Measurements from ENCODE around the gene TMTC2.

Gene TMTC2

DNA sequence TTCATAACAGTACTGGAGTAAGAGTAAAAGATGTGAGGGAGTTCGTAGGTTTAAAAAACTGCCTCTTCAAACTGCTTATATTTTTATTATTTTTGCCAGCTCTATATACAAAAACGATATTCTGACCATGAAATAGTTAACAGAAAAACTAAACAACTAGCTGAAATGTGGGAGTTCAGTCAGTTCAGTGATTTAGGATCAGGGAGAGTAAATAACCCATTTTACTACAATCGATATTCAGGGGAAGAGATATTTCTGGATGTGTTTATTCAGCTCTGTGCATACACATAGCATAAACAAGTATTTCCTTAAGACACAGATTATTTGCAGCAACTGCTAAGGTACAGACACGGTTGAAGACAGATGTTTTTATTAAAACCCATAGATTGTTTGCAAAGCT is 470.9 kb downstream of the TMTC2 start:
- CTCF ChIA-PET: interaction anchor here (1.2 to 1.3 kb wide), 3 partner anchors 9 to 17 kb away, joined by 3 read pairs; no protein-coding TSS in a partner anchor
- DNase-seq (ENCODE audit: extremely low spot score): no peak
- POLR2A ChIA-PET: no interaction called here
- TF ChIP-seq, protein P1, sequence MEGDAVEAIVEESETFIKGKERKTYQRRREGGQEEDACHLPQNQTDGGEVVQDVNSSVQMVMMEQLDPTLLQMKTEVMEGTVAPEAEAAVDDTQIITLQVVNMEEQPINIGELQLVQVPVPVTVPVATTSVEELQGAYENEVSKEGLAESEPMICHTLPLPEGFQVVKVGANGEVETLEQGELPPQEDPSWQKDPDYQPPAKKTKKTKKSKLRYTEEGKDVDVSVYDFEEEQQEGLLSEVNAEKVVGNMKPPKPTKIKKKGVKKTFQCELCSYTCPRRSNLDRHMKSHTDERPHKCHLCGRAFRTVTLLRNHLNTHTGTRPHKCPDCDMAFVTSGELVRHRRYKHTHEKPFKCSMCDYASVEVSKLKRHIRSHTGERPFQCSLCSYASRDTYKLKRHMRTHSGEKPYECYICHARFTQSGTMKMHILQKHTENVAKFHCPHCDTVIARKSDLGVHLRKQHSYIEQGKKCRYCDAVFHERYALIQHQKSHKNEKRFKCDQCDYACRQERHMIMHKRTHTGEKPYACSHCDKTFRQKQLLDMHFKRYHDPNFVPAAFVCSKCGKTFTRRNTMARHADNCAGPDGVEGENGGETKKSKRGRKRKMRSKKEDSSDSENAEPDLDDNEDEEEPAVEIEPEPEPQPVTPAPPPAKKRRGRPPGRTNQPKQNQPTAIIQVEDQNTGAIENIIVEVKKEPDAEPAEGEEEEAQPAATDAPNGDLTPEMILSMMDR (IDR thresholded peaks at IDR 0.05; ENCODE audit: control extremely low read depth, extremely low read depth, low read depth, missing control alignments): no peak

- CTCF ChIA-PET: interaction anchor here (0.6 to 1.2 kb wide), 2 partner anchors 18 to 667 kb away, joined by 3 read pairs; no protein-coding TSS in a partner anchor
- DNase-seq (ENCODE audit: extremely low spot score): no peak
- POLR2A ChIA-PET: no interaction called here
- TF ChIP-seq, protein P1 (IDR thresholded peaks at IDR 0.05; ENCODE audit: control extremely low read depth, extremely low read depth, low read depth, missing control alignments): no peak
Measured at GRCh38 chr12:83158613-83159207, 472.0 kb downstream of the TMTC2 start.

DNA sequence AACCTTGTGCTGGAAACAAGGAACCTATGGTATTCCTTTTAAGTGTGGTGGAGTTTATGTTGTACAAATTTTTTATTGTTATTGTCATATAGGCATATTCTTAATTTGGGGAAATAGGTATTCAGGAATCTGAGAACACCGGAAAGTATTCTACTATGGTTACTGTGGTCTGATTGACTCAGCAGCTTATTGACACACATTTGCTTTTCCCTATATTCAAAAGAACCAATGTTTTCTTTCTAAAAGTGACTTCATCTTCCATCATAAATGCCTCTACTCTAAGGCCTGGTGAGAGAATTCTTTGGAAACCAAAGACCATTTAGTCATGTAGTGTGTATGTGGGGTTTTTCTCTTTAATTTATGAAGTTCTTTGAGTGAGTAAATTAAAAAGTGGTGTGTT is 474.8 kb downstream of the TMTC2 start:
- TF ChIP-seq, protein P1 (IDR thresholded peaks at IDR 0.05; ENCODE audit: control extremely low read depth, extremely low read depth, low read depth, missing control alignments): no peak
- no peak for DNase-seq (ENCODE audit: extremely low spot score)
- ChIA-PET CTCF (interaction anchor here (1.6 kb wide), 1 partner anchor 10 kb away, joined by 3 read pairs; no protein-coding TSS in a partner anchor), POLR2A (no interaction called here)

GRCh38 chr12:83168751-83169150 is 482.0 kb downstream of the TMTC2 start:
- ChIA-PET CTCF (no interaction called here), POLR2A (no interaction called here)
- TF ChIP-seq, protein P1 (IDR thresholded peaks at IDR 0.05; ENCODE audit: control extremely low read depth, extremely low read depth, low read depth, missing control alignments): no peak
- DNase-seq (ENCODE audit: extremely low spot score): no peak

DNA sequence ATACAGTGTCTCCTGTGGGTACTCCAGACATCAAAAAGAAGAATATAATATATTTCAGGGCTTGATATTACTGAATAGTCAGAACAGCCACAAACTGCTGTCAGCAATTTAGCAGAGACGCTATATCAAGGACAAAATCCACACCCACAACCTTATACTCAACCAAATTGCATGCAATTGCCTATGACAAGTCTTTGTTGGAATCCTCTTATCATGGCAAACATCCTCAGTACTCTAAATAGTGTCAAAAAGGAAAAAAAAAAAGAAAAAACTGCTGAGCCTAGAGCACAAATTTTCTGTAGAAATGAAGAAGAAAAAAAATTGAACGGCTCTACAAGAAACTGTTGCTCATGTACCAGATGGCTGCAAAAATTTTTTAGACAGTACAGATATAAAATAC is 485.7 kb downstream of the TMTC2 start:
- POLR2A ChIA-PET: no interaction called here
- no peak for DNase-seq (ENCODE audit: extremely low spot score)
- CTCF ChIA-PET: no interaction called here
- TF ChIP-seq, protein P1 (IDR thresholded peaks at IDR 0.05; ENCODE audit: control extremely low read depth, extremely low read depth, low read depth, missing control alignments): no peak

GRCh38 chr12:83172866-83173649 is 486.4 kb downstream of the TMTC2 start:
- POLR2A ChIA-PET: no interaction called here
- CTCF ChIA-PET: no interaction called here
- TF ChIP-seq, protein P1 (IDR thresholded peaks at IDR 0.05; ENCODE audit: control extremely low read depth, extremely low read depth, low read depth, missing control alignments): no peak
- no peak for DNase-seq (ENCODE audit: extremely low spot score)

All from GM10248 (cell line).